Activated CD8-positive, alpha-beta memory T cell treated with anti-CD3 and anti-CD28 coated beads for 1 hour (primary cell): ENCODE results near the gene SLC9A4.

Experiments used
- DNase-seq, 2 donors: peaks; one replicate each; pipeline ENCODE4 v3.0.0-alpha.2; 2020; ENCODE audit warnings: low read depth in 1 of 2; ENCODE audit errors: extremely low read depth in 1 of 2

Gene SLC9A4

DNA sequence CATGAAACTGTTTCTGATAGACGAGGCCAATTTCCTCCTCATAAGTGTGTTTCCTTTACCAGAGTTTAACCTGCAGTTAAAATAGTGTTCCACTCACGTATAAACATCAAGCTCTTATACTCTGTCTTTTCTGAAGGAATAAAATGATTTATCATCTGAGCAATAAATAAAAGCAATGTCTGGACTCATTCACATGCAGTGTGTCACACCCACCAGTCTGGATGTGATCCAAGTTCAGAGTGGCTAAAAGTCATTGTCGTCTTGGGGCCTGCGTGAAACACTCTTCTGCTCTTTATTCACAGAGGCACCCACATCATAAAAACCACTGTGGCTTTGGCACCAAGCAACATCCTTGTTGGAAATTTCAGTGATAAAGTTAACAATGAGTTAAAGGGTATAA is 19.5 kb upstream of the SLC9A4 start:
- DNase-seq: no peak

DNA sequence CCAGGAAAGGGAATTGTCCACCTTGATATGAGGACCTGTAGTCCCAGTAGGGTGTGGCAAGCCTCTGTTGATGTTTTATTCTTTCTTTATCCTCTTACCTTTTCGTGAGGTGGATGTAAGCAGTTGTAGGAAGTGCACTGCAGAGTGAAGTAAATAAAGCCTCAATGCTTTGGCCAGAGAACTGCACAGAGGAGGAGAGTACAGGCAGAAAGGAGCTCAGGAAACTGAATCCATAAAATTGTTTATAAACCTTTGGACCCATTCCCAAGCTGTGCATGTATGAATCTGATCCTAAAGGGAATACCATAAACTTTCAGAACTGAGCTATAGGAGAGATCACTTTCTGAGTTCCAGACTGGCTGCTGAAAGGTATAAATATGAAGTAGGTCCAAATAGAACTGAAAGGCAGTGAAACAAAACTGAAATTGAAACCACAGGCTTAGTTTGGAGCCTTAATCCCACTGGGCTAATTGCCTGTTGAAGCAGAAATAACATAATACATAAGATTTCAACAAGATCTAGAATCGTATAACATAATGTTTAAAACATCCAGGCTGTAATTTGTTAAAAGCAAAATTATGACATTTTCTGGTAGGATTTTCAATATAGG is 17.9 kb upstream of the SLC9A4 start:
- DNase-seq: no peak

DNA sequence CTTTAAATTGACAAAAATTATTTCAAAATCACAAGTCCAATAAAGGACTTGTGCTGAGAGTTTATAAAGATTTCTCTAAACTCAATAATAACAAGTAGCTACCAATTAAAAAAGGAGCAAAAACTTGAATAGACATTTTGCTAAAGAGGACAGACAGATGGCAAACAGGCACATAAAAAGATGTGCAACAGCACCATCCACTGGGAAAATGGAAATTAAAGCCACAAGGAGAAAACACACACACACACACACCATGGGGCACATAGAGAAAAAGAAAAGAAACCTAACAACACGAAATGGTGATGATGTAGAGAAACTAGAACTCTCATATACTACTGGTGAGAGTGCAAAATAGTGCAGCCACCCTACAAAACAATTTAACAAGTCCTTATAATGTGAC is 12.6 kb upstream of the SLC9A4 start:
- DNase-seq: no peak

DNA sequence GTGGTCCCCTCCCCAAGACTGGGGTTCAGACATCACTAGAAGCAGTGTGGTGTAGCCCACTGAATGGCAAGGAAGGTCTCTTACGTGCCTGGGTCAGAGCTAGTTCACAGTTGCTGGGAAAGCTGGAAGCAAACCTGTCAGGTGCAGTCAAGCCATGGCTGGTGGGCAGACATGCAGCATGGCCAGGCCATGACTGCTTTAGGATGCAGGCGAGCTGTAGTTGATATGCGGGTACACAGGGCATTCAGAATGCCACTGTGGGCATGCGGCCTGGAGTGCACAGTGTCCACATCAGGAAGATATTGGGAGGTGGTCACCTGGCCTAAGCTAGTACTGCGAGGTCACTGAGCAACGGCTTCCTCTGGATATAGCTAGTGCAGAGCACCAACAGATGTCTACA is 11.8 kb upstream of the SLC9A4 start:
- no peak for DNase-seq

DNA sequence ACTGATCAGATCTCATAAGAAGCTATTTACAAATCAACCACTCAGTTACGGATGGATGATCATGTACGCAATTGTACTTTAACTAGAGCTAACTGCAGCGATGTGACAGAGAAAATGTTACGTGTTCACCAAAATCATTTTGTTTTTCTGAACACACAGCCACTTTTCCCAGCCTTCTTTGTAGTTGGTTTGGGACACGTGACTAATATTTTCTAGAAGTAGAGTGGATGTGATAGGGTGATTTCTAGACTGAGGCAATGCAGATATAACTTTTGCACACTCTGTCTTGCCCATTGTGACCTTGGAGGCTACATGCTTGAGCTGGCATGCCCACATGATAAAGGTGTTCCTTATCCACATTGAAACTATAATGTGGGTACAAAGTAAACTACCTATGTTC is 9.9 kb upstream of the SLC9A4 start:
- DNase-seq: no peak

DNA sequence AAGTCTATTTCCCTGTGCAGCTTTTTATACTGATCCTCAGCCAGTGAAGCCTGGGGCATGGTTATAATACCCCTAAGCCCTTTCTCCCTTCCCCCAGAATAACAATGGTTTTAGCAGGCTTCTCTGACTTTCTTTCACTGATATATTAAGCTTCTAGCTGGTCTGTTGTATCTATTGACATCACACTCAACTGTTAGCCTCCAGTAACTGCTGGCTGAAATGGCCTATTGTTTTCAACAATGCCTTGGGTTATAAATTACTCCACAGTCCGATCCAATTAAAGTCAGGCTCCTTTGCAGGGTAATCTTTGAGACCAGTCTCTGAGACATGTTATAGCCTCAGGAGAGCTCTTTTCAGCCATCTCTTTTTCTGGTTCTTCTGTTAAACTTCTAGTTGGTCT is 2.9 kb upstream of the SLC9A4 start:
- DNase-seq: no peak

DNA sequence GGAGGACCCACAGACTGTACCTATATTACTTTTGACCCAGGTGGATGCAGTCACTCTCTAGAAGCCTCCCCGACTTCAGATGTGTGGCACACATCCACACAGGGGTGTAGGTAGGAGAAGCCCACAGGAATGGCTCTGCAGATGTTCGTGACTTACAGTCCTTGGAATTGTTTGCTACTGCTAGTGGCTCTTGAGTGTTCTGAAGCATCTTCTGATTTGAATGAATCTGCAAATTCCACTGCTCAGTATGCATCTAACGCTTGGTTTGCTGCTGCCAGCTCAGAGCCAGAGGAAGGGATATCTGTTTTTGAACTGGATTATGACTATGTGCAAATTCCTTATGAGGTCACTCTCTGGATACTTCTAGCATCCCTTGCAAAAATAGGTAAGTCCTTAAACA is 605 bp downstream of the SLC9A4 start:
- DNase-seq: no peak

DNA sequence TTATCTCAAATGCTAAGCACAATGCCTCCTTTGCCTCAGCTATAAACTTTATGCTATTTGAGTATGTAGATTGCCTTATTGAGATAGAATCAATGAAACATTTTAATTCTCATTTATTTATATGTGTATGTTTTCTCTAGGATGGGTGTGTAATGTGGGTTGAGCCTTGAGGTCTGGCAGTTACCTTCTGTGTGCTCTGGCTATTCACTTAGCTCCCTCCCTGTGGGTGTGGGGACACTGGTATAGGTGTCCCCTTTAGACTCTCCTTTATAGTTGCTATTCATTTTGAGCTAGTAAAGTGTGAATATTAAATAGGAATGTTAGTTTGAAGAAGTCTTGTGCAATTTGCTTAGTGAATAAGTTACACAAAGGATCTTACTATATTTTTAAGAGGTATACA is 1.8 kb downstream of the SLC9A4 start:
- DNase-seq: no peak

DNA sequence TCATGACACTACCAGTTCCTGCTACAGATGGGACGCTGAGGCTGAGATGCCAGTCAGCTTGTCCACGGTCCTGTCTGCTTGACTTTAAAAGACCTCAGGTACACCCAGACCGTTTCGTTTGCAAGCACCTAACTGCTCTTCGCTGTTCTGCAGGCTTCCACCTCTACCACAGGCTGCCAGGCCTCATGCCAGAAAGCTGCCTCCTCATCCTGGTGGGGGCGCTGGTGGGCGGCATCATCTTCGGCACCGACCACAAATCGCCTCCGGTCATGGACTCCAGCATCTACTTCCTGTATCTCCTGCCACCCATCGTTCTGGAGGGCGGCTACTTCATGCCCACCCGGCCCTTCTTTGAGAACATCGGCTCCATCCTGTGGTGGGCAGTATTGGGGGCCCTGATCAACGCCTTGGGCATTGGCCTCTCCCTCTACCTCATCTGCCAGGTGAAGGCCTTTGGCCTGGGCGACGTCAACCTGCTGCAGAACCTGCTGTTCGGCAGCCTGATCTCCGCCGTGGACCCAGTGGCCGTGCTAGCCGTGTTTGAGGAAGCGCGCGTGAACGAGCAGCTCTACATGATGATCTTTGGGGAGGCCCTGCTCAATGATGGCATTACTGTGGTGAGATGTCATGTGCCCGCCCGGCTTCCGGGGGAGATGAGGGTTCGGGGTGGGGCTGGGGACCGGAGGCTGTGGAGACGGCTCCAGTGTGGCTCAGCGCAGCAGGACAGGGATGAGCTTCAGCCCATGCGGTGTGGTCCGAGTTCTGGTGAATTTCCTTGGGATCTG is 5.9 kb downstream of the SLC9A4 start:
- DNase-seq: no peak

DNA sequence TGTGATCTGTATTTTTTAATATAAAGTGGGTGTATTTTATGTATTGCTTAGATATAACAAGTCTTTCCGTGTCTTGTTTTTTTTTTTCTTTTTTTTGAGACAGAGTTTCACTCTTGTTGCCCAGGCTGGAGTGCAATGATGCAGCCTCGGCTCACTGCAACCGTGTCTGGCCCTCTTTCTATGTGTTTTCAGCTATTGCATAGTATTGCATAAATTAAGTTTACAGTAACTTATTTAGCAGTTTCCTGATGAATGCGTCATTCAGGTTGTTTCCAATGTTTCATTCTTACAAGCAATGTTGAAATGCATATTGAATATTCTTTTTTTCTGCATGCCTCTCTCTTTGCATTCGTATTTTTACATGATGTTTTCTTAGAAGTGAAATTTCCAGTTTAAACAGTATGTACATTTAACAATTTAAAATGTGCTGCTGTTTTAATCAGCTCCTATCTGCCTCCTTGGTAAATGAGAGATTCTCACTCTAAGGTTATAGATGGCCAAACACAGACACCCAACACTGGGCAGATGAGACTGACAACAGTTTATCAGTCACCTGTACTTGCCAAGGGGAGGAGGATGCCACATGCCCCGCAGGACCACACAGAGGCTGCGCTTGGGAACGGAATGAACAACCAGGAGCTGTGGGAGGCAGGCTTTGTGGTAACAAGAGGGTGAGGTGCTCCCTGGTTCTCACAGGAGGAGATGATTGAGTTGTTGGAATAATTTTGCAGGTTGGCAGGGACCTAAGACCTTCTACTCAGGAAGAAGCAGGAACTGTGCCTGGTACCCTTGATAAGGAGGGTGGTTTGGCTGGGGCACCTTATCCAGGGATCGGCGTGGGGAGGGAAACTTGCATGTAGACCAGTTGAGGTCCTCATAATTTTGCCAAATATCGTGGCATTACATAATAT is 7.5 kb downstream of the SLC9A4 start:
- no peak for DNase-seq

DNA sequence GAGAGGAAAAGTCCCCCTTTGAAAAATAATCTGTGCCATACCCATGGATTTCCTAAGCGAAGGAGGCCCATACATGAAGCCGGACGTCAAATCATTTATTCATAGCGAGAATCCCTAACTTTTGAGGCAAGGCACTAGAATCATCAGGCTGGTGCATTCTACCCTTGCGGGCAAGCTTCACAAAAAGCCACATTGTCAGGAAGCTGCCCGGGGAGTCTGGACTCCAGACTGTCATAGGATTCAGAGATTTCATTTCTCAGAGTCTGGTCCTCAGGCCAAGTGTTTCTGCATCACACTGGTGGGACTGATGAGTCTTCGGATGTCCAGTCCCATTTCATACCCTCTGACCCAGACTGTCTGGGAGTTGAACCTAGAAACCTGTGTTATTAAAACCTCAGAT is 8.9 kb downstream of the SLC9A4 start:
- no peak for DNase-seq

DNA sequence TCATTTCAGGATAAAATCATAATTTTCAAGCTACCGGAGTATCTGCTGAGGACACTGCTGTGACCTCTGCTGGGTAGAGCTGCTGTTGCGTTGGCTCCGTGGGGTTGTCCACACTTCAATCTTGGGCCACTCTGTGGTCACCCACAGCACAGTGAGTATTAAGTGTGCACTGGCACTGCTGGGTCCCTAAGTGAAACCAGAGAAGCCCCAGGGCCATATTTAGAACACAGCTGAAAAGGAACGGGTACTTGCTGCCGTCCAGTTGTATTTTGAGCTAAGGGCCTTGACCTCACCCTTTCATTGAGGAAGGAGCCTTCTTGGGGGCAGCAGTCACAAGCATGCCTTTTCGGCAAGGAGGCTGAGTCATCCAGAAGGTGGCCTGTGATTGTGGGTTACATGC is 10.1 kb downstream of the SLC9A4 start:
- no peak for DNase-seq

DNA sequence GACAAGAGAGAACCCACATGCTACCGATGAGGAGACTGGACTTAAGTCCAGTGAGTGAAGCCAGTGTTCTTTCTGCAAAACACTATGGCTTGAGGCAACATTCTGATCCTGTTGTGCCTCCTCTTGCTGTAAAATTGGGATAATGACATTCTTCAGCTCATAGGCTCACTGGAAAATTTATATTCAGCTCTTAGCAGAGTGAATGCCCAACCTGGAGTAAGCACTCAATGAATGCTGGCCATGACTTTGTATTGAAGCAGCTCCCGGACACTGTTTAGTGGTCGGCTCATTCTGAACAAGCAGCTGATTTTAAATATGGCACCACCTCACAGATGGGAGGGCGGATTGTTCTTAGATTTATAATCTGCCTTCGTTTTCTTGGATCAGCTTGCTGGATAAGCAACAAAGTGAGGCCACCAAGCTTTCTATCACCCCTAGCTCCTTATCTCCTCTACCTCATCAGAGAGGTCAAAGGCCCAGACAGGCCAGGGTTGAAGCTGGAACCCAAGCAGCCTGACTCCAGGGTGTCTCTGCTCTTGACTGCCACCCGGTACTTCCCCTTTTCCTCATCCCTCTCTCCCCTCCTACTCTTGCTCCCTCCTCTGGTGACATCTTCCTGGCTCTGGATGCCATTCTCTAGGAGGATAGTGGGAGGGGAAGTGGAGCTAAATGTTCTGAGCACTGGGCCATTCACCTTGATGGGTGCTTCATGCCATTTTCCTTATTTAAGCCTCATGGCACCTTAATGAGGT is 11.5 kb downstream of the SLC9A4 start:
- DNase-seq: no peak

DNA sequence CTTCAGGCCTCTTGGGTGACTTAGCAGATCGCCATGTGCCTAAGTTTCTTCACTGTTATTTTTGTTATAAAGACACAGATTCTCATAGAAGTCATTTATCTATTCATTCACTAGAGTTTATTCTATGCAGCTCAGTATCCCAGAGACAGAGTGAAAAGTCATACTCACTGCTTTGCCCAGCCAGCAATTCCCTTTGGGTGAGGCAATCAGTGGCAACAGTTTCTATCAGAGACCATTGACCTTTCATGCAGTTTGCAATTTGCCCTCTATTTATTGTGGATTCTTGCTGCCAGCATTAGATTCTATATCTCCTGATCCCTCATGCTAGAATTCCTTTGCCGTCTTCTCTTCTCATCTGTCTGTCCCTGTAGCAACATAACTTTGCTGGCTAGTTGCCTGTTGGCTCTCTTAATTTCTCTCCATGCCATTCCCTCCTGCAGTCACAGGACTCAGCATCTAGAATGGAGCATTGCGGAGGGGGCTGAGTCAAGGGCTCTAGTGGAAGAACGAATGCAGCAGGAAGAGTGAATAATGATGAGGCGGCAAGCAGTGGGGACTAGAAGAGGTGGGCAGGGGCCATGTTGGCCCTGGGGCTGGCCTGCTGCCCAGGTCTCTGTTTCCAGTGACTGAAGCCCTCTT is 12.2 kb downstream of the SLC9A4 start:
- no peak for DNase-seq

DNA sequence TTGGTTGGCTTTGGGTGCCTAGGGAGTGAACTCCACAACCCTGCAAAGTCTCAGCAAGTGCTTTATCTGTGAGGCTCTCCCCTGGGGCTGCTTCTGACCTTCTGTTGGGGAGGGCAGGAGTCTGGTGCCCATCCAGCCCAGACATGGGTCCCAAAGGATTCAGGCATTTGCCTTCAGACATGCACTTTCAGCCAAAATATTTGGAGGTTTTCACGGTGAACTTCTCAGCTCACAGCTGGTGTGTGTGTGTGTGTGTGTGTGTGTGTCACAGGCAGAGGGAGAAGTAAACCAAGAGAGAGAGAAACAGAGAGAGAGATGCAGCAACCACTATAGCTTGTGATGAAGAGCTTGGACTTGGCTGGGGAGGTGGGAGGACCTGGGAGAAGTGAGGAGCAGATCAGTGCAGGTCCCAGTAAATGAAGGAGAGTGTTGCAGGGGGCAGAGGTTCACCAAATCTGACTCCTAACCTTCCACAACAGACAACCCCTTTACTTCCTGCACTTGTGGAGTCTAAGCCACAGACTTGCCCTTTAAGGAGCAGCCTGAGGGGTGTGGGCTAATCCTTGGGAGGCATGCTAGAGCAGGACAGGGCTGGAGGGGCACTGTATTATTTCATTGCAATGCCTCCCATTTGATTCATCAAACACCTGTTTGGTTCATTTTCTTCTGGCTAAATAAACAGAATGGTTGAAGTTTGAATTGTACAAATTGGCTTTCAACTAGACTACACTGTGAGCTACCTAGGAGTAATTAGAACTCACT is 14.1 kb downstream of the SLC9A4 start:
- DNase-seq: no peak

DNA sequence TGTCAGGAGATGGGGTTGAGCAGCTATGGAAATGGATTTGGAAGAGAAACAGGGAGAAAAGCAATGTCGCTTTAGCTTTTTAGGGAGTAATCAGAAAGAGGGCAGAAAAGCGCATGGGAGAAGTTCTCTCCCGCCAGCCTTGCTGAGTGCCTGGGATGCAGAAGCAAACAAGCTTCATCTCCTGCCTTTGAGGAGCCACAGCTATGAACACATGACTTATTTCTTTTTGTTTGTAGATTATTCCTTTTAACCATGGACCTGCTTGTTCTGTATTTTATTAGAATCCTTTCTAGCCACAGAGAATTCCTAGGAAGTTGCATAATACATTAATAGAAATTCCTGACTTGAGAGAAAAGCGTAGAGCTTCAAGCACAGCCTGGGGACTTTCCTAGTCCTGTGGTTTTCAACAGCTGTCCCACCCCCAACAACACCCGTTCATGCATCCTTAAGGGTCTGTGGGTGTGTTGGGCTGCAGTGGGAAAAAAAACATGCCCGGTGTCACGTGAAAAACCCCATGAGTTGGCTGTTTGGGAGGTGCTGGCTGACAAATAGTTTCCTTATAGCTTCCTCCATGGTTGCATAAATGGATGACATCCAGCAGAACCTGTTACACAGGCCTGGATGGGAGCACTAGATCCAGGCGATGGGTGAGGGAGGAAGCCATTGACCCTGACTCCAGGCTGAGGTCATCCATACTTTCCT is 14.9 kb downstream of the SLC9A4 start:
- DNase-seq: no peak

DNA sequence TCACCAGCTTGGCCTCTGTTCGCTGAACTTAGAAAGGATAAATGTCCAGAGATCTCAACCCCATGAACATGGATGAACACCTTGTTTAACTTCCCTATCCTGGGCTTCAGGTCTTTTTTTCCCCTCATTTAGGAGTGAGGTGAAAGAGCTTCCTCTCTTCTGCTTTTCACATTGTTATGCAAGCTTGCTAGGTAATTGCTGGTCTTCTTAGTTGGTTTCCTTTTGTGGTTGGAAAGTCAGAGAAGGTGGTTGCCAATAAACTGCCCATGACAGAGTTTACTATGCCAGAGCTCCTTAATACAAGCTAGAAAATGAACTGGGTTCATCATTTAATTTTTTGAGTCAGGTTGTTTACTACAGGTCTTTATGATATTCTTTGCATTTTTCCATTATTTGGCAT is 16.6 kb downstream of the SLC9A4 start:
- no peak for DNase-seq

DNA sequence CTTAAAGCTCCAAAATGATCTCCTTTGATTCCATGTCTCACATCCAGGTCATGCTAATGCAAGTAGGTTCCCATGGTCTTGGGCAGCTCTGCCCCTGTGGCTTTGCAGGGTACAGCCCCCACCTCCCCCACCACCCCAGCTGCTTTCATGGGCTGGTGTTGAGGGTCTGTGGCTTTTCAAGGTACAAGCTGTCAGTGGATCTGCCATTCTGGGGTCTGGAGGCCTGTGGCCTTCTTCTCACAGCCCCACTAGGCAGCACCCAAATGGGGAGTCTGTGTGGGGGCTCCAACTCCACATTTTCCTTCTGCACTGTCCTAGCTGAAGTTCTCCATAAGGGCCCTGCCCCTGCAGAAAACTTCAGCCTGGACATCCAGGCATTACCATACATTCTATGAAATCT is 19.0 kb downstream of the SLC9A4 start:
- no peak for DNase-seq

DNA sequence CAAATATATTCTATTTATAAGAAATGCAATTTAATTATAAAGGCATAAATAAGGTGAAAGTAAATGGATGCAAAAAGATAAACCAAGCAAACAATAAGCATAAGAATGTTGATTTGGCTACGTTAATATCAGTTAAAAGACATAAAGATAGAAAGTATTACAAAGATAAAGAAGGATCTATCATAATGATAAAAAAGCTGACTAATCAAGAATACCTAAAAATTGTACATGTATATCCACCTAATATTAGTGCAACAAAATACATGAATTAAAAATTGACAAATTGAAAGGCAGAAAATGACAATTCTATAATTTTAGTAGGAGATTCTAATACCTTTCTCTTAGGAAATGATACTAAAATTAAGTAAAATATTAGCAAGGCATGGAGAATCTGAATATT is 21.5 kb downstream of the SLC9A4 start:
- no peak for DNase-seq
